Neural progenitor cell (in vitro differentiated cells): Measurements from ENCODE around the gene NFATC1. TPM values are rescaled to one million over a fixed set of nuclear protein-coding genes. Genes with fewer than 3 reads are reported as not detected.

ENCODE experiments used
- DNase-seq: peaks from one replicate; pipeline ENCODE4 v3.0.0-alpha.2; 2016; ENCODE audit warnings: low spot score
- H2AFZ ChIP-seq: fragments of 200-600 bp; sonication (generic); replicated peaks from 2 replicates; pipeline ENCODE4 v1.6.1; 2016; ENCODE audit warnings: antibody characterized with exemption
- H3F3A ChIP-seq: fragments of 200-600 bp; sonication (generic); 2 replicates; pipeline ENCODE4 v1.6.1; 2016; ENCODE audit warnings: antibody characterized with exemption, low read depth
- H3K27ac ChIP-seq: fragments of 200-600 bp; sonication (generic); 2 replicates; pipeline ENCODE4 v1.5.1; 2016; ENCODE audit warnings: mild to moderate bottlenecking
- H3K27me3 ChIP-seq: fragments of 200-600 bp; sonication (generic); 2 replicates; pipeline ENCODE4 v1.6.1; 2016; ENCODE audit warnings: mild to moderate bottlenecking, moderate library complexity
- H3K36me3 ChIP-seq: fragments of 200-600 bp; sonication (generic); 2 replicates; pipeline ENCODE4 v1.5.1; 2016
- H3K4me1 ChIP-seq: fragments of 200-600 bp; sonication (generic); 2 replicates; pipeline ENCODE4 v1.6.1; 2016; ENCODE audit warnings: mixed run types
- H3K4me2 ChIP-seq: fragments of 200-600 bp; sonication (generic); 2 replicates; pipeline ENCODE4 v1.6.1; 2016
- H3K4me3 ChIP-seq: fragments of 200-600 bp; sonication (generic); 2 replicates; pipeline ENCODE4 v1.5.1; 2016
- H3K79me2 ChIP-seq: fragments of 200-600 bp; sonication (generic); 2 replicates; pipeline ENCODE4 v1.6.1; 2016; ENCODE audit warnings: low read depth
- H3K9ac ChIP-seq: fragments of 200-600 bp; sonication (generic); 2 replicates; pipeline ENCODE4 v1.6.1; 2016
- H3K9me3 ChIP-seq: fragments of 200-600 bp; sonication (generic); 2 replicates; pipeline ENCODE4 v1.5.1; 2016; ENCODE audit warnings: low read depth
- H4K20me1 ChIP-seq: fragments of 200-600 bp; sonication (generic); 2 replicates; pipeline ENCODE4 v1.6.1; 2016; ENCODE audit warnings: low read depth
- H3K27ac Mint-ChIP-seq: 3 replicates; pipeline ENCODE4 v1.8.0; 2021; ENCODE audit warnings: mixed read lengths
- H3K27me3 Mint-ChIP-seq: 2 replicates; pipeline ENCODE4 v1.8.0; 2022; ENCODE audit warnings: low read depth, mild to moderate bottlenecking, inconsistent platforms, moderate library complexity, mixed read lengths; ENCODE audit not compliant: insufficient read depth
- H3K36me3 Mint-ChIP-seq: 3 replicates; pipeline ENCODE4 v1.8.0; 2021; ENCODE audit warnings: mixed read lengths
- H3K4me1 Mint-ChIP-seq: 3 replicates; pipeline ENCODE4 v1.8.0; 2021; ENCODE audit warnings: mixed read lengths
- H3K4me3 Mint-ChIP-seq: 3 replicates; pipeline ENCODE4 v1.8.0; 2021; ENCODE audit warnings: mild to moderate bottlenecking, moderate library complexity, mixed read lengths
- H3K9me3 Mint-ChIP-seq: 3 replicates; pipeline ENCODE4 v1.8.0; 2020; ENCODE audit warnings: mixed read lengths
- EZH2 ChIP-seq: fragments of 200-600 bp; sonication (generic); IDR thresholded peaks from 2 replicates; pipeline ENCODE4 v1.6.1; 2017; ENCODE audit warnings: antibody characterized with exemption, mild to moderate bottlenecking, moderate library complexity
- EZH2phosphoT487 ChIP-seq: fragments of 200-600 bp; sonication (generic); IDR thresholded peaks from 2 replicates; pipeline ENCODE4 v1.6.1; 2017; ENCODE audit warnings: antibody characterized with exemption
- total RNA-seq: library from RNA; depleted of rRNA; stranded (reverse); fragments of >200 nt; gene quantifications from 2 replicates; pipeline ENCODE4 v1.2.3, GENCODE V29; 2015; ENCODE audit warnings: low replicate concordance
- TF ChIP-seq, protein P1 (sequence below): fragments of 200-600 bp; sonication (generic); IDR thresholded peaks from 2 replicates; pipeline ENCODE4 v1.5.1; 2017; ENCODE audit warnings: antibody characterized with exemption, mild to moderate bottlenecking

The NFATC1 gene
- total RNA-seq, 1 donor from 2014 or later, result 2.3 TPM

DNA sequence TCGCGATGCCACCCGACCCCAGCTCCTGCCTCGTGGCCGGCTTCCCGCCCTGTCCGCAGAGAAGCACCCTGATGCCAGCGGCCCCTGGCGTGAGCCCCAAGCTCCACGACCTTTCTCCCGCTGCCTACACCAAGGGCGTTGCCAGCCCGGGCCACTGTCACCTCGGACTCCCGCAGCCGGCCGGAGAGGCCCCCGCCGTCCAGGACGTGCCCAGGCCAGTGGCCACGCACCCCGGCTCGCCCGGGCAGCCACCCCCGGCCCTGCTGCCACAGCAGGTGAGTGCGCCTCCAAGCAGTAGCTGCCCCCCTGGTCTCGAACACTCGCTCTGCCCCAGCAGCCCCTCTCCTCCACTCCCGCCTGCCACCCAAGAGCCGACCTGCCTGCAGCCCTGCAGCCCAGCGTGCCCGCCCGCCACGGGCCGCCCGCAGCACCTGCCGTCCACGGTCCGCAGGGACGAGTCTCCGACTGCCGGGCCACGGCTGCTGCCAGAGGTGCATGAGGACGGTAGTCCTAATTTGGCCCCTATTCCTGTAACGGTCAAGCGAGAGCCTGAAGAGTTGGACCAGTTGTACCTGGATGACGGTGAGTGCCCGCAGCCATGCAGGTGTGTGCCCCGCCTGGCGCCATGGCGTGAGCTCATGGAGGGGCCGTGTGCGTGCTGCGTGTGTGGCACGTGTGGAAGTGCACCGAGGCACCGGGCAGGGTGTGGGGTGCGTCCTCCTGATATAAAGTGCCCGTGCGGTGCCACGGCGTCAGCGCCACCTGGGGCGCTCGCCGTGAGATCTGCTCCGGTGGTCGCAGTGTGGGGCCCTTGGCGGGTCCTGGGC lies 90.8 kb downstream of the NFATC1 start:
- Histone ChIP-seq H4K20me1 (no peaks in the 10 kb centered on the region), H3K27ac (no peak overlapping the region), H3K9ac (no peak overlapping the region), H2AFZ (no peak overlapping the region), H3K36me3 (no peaks in the 10 kb centered on the region), H3K4me3 (no peak overlapping the region), H3F3A (no peaks in the 10 kb centered on the region), H3K4me2 (no peak overlapping the region), H3K27me3 (no peaks in the 10 kb centered on the region), H3K9me3 (no peaks in the 10 kb centered on the region), H3K79me2 (no peaks in the 10 kb centered on the region), H3K4me1 (no peaks in the 10 kb centered on the region)
- H3K4me1 Mint-ChIP-seq, result peaks cover 16% of the 10 kb centered on the region
- no peaks in the 10 kb centered on the region for H3K36me3 Mint-ChIP-seq
- no peak for DNase-seq
- H3K27ac Mint-ChIP-seq, result no peak overlapping the region
- no peak overlapping the region for H3K4me3 Mint-ChIP-seq
- H3K27me3 Mint-ChIP-seq, result peaks cover 5% of the 10 kb centered on the region
- TF ChIP-seq, protein P1, sequence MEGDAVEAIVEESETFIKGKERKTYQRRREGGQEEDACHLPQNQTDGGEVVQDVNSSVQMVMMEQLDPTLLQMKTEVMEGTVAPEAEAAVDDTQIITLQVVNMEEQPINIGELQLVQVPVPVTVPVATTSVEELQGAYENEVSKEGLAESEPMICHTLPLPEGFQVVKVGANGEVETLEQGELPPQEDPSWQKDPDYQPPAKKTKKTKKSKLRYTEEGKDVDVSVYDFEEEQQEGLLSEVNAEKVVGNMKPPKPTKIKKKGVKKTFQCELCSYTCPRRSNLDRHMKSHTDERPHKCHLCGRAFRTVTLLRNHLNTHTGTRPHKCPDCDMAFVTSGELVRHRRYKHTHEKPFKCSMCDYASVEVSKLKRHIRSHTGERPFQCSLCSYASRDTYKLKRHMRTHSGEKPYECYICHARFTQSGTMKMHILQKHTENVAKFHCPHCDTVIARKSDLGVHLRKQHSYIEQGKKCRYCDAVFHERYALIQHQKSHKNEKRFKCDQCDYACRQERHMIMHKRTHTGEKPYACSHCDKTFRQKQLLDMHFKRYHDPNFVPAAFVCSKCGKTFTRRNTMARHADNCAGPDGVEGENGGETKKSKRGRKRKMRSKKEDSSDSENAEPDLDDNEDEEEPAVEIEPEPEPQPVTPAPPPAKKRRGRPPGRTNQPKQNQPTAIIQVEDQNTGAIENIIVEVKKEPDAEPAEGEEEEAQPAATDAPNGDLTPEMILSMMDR, result no peak
- TF ChIP-seq EZH2 (no peak), EZH2phosphoT487 (no peak)
- no peaks in the 10 kb centered on the region for H3K9me3 Mint-ChIP-seq

DNA sequence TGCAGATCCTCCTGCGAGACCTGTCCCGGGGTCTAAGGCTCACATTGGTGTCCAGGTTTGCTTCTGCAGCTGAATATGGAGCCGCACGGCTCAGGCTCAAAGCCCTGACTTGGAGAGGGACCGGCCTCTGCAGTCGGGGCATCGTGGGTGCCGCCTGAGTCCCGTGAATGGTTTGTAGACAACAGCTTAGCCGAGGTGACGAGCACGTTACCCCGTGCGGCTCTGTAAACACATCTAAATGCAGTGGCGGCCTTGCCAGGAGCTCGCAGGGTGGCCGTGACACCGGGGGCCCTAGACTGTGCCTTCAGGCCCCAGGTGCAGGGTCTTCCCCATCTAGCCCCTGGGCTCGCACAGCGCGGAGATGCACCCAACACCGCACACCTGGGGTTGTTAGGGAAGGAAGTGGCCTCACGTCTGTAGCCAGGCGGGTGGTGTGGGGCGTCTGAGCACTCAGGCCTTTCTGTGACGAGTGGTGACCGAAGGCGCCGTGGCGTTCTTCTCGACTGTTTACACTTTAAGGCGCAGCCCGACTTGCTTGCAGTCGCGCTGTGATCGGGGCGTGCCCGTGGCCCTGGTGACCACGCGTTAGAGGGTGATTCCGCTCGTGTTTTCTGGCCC lies 91.6 kb downstream of the NFATC1 start:
- peaks cover 5% of the 10 kb centered on the region for H3K27me3 Mint-ChIP-seq
- H4K20me1 ChIP-seq, result no peaks in the 10 kb centered on the region
- H3K9me3 Mint-ChIP-seq, result peaks cover 2% of the 10 kb centered on the region

DNA sequence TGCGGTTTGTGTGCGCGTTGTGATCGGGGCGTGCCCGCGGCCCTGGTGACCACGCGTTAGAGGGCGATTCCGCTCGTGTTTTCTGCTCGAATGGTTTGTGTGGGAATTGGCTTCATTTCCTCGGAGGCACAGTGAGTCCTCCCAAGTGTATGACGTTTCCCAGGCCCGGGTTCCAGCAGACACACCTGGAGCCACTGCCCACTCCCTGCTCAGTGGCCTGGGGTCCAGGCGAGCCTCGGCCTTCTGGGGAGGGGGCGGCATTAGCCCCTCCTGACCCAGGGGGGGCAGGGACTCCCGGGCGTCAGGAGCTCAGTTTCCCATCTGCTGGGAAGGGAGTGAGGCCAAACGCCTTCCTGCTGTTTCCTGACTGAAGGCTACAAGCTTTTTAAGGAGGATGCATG lies 92.1 kb downstream of the NFATC1 start:
- H3K9me3 ChIP-seq, result no peaks in the 10 kb centered on the region
- H3K4me1 ChIP-seq, result no peaks in the 10 kb centered on the region
- no peaks in the 10 kb centered on the region for H4K20me1 ChIP-seq
- H3K27me3 ChIP-seq, result no peaks in the 10 kb centered on the region
- Mint-ChIP-seq H3K9me3 (peaks cover 2% of the 10 kb centered on the region), H3K4me3 (no peak overlapping the region), H3K27me3 (peaks cover 5% of the 10 kb centered on the region), H3K27ac (no peak overlapping the region), H3K4me1 (peaks cover 19% of the 10 kb centered on the region), H3K36me3 (no peaks in the 10 kb centered on the region)
- no peaks in the 10 kb centered on the region for H3K36me3 ChIP-seq
- H3K9ac ChIP-seq, result no peak overlapping the region
- no peak overlapping the region for H3K4me3 ChIP-seq
- TF ChIP-seq EZH2 (no peak), EZH2phosphoT487 (no peak)
- TF ChIP-seq, protein P1, result no peak
- no peak overlapping the region for H3K27ac ChIP-seq
- no peak overlapping the region for H3K4me2 ChIP-seq
- H3K79me2 ChIP-seq, result no peaks in the 10 kb centered on the region
- no peak overlapping the region for H2AFZ ChIP-seq
- no peaks in the 10 kb centered on the region for H3F3A ChIP-seq
- no peak for DNase-seq

More for the DNA sequence above, 91.6 kb downstream of the NFATC1 start:
- no peak overlapping the region for H3K4me3 ChIP-seq
- no peaks in the 10 kb centered on the region for H3K27me3 ChIP-seq
- no peaks in the 10 kb centered on the region for H3K4me1 ChIP-seq
- no peak for TF ChIP-seq EZH2phosphoT487
- no peak for TF ChIP-seq EZH2
- TF ChIP-seq, protein P1, result no peak
- DNase-seq, result no peak
- no peaks in the 10 kb centered on the region for H3K9me3 ChIP-seq
- Mint-ChIP-seq H3K4me1 (peaks cover 19% of the 10 kb centered on the region), H3K4me3 (no peak overlapping the region), H3K27ac (peak overlapping the region; percentile 50), H3K36me3 (no peaks in the 10 kb centered on the region)
- H3K27ac ChIP-seq, result no peak overlapping the region
- H3K79me2 ChIP-seq, result no peaks in the 10 kb centered on the region
- H3K4me2 ChIP-seq, result no peak overlapping the region
- H3F3A ChIP-seq, result no peaks in the 10 kb centered on the region
- H3K9ac ChIP-seq, result no peak overlapping the region
- H2AFZ ChIP-seq, result no peak overlapping the region
- H3K36me3 ChIP-seq, result no peaks in the 10 kb centered on the region
